H7 (cell line): ENCODE measurements around the gene RFC2. TPM values are rescaled to one million over a fixed set of nuclear protein-coding genes. Genes with fewer than 3 reads are reported as not detected.
"Not testable (repeated sequence)": the region's sequence is repeated elsewhere in the genome, so short reads cannot be mapped to it uniquely, and the experiment has no call there.

Experiments used
- DNase-seq: peaks from one replicate; pipeline ENCODE4 v3.0.0; 2012
- H3K27me3 ChIP-seq: 2 replicates; pipeline ENCODE4 v1.6.0; 2011; ENCODE audit warnings: mild to moderate bottlenecking, low read length; ENCODE audit not compliant: control insufficient read depth, insufficient read depth
- H3K36me3 ChIP-seq: replicated peaks from 2 replicates; pipeline ENCODE4 v1.5.1; 2011; ENCODE audit warnings: low read length; ENCODE audit not compliant: control insufficient read depth, insufficient read depth
- H3K4me3 ChIP-seq: 2 replicates; pipeline ENCODE4 v1.5.1; 2011; ENCODE audit warnings: low read depth, mild to moderate bottlenecking, control low read depth, low read length, moderate library complexity; ENCODE audit not compliant: insufficient read depth
- total RNA-seq: library from RNA; depleted of rRNA; stranded (reverse); fragments of >200 nt; shearing (Covaris generic); gene quantifications from 2 replicates; pipeline ENCODE4 v1.2.3, GENCODE V29; 2014

Gene RFC2
- total RNA-seq, 1 experiment from 2014 or later: 126 TPM

DNA sequence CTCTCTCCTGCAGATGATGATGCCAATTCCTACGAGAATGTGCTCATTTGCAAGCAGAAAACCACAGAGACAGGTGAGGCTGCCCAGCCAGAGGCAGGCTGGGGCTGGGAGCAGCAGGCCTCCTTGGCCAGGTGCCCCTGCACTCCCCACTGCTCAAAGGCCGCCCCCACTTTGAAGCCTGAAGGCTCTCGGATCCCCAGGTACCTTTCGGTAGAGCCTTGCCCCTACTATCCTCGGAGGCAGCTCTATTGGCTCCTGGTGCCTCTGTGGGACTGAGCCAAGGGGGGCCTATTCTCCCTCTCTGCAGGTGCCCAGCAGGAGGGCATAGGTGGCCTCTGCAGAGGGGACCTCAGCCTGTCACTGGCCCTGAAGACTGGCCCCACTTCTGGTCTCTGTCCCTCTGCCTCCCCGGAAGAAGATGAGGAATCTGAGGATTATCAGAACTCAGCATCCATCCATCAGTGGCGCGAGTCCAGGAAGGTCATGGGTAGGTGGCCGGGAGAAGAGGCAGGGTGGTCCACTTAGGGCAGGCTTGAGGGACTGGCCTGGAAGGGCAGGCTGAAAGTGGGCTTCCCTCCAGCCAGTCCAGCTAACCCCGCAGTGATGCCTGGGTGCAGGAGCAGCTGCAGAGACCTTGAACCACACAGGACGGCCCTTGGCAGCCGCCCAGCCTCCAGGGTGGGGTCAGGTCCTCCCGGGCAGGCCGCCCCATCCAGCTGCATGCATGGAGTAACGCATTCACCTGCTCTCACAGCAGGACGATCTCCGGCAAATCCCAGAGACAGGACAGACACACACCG lies 30.3 kb downstream of the RFC2 start:
- Histone ChIP-seq H3K4me3 (no peak overlapping the region), H3K27me3 (no peaks in the 10 kb centered on the region), H3K36me3 (peaks cover 3% of the 10 kb centered on the region)

DNA sequence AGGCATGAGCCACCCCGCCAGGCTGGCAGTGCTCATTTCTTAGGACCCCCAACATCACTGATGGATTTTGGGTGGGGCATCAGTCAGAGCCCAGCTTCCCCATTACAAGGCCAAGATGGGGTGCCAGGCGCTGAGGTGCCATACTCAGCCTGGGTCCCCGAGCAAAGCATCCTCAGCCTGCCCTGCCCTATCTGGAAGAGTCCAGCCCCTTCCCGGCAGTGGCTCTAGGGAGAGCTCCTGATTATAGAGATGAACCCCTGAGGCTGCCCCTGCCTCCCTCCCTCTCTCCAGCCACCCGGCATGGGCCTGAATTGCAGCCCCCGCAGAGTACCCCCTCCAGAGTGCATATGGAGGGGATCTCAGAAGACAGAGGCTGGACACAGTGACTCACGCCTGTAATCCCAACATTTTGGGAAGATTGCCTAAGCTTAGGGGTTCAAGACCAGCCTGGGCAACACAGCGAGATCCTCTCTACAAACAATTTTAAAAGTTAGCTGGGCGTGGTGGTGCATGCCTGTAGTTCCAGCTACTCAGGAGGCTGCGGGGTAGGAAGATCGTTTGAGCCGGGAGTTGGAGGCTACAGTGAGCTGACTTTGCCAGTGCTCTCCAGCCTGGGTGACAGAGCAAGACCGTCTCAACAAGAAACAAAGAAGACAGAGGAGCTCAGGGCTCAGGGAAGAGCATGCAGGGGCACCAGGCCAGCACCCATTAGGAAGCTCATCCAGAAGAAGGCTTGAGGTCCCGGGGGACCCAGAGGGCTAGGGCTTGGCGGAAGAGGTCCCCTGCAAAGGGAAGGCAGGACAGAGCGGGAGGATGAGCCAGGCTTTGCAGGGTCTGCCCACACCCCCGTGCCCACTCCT lies 31.1 kb downstream of the RFC2 start:
- Histone ChIP-seq H3K27me3 (no peaks in the 10 kb centered on the region), H3K36me3 (peaks cover 3% of the 10 kb centered on the region), H3K4me3 (no peak overlapping the region)
- DNase-seq: peak; percentile 22

More for the DNA sequence above, 30.3 kb downstream of the RFC2 start:
- DNase-seq: peak; percentile 47

DNA sequence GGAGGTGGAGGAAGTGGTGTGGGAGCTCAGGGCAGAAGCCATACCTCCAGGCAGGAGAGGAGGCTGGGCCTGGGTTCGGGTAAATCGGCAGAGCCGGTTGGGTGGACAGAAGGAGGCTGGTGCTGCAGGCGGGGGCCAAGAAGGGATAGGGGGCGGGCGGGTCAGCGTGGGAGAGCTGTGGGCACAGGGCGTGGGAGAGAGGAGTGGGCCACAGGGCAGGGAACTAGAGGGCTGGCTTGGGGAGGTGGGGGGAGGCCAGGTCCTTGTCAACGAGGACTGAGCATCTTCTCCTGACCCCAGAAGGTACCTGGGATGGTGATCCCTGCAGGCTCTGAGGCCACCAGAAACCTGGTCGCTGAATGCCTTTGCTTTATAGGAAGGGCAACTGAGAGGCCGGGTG lies 32.5 kb downstream of the RFC2 start:
- DNase-seq: peak; percentile 36
- Histone ChIP-seq H3K4me3 (no peak overlapping the region), H3K27me3 (no peaks in the 10 kb centered on the region), H3K36me3 (peaks cover 3% of the 10 kb centered on the region; the same call in 1 of the 2 replicates)

DNA sequence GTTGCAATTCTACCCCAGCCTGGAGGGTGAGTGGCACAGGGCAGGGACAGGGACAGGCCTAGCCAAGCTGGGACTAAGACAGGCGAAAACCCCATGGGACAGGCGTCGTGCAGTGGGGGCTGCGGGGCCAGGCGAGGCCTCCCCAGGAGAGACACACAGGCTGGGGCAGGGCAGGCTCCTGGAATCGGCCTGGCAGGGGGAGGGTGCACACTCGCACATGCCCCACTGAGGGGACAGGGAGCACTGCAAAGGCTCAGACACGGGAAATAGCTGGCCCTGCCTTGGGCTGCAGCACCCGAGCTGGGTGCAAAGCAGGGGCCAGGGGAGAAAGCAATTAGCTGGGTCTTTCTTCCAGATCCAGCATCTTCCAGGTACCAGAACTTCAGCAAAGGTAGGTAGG lies 34.0 kb downstream of the RFC2 start:
- Histone ChIP-seq H3K36me3 (no peaks in the 10 kb centered on the region; the same call in 1 of the 2 replicates), H3K4me3 (no peak overlapping the region), H3K27me3 (no peaks in the 10 kb centered on the region)
- peak; percentile 59 for DNase-seq

DNA sequence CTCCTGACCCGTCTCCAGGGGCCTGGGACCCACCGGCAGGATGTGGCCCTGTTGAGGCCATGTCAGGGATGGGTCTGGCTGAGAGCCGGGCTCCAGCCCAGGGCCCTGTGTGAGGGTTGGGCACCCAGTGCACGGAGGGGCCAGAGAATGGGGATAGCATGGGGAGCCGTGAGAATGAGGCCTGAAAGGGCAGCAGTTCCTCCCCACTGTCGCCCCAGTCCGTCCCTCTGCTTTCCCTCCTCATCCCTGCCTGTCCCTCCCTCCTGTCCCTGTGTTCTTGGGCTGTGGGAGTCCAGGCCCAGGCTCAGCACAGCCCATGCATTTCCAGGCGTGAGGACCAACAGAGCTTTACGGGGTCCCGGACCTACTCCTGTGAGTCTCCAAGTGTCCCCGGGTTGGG lies 34.8 kb downstream of the RFC2 start:
- peak; percentile 47 for DNase-seq
- Histone ChIP-seq H3K4me3 (no peak overlapping the region), H3K36me3 (no peaks in the 10 kb centered on the region), H3K27me3 (no peaks in the 10 kb centered on the region)

DNA sequence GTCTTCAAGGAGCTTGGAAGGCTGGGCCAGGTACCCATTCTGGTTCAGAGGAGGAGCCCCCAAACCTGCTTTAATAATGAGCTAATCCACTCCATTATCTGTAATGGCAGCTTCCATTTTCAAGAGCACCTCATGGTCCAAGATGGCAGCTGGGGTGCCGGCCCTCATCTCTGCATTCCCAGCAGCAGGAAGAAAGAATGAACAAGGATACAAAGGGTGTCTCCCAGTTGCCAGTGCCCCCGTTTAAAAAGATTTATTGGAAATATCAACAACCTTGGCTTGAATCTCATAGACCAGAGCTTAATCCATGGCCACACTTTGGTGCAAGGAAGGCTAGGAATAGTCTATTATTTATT lies 35.9 kb downstream of the RFC2 start:
- no peaks in the 10 kb centered on the region for H3K36me3 ChIP-seq
- H3K4me3 ChIP-seq: no peak overlapping the region
- H3K27me3 ChIP-seq: no peaks in the 10 kb centered on the region
- DNase-seq: no peak

DNA sequence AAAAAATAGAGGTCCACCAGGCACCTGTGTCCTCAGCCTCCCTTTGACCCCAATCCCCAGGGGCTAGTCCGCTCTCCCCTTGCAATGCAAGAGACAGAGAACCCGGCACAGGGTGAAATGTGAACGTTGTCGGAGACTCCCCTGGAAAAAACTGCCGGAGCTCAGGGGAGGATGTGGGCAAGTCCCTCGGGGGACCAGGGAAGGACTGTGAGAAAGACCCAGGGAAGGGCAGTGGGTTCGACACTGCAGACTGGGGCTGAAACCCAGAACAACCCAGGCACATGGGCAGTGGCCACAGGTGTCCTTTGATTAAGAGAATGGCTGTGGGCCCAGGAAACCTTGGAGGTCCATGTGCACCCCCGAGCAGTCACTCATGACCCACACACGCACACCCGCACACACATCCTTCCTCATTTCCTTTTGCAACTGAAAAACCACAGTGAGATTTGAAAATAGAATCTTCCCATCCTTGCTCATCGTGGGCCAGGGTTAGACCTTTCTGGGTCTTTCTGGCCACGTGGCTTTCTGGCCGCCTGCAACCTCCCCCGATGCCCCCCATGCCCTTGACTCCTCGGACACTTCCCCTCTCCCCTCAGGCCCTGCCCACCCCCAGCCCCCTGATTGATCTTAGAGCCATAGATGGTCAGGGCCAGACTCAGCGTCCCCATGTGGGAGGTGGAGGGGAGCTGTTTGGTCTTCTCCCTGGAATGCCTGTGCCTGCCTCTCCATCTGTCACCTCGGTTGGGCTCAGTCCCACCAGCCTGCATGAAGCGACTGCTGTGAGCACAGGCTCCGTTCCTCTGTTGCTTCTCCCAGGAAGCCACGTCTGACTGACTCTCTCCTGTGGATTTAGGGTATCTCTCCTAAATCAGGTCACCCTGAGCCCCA lies 36.5 kb downstream of the RFC2 start:
- no peak overlapping the region for H3K4me3 ChIP-seq
- no peaks in the 10 kb centered on the region for H3K27me3 ChIP-seq
- H3K36me3 ChIP-seq: no peaks in the 10 kb centered on the region
- DNase-seq: no peak

DNA sequence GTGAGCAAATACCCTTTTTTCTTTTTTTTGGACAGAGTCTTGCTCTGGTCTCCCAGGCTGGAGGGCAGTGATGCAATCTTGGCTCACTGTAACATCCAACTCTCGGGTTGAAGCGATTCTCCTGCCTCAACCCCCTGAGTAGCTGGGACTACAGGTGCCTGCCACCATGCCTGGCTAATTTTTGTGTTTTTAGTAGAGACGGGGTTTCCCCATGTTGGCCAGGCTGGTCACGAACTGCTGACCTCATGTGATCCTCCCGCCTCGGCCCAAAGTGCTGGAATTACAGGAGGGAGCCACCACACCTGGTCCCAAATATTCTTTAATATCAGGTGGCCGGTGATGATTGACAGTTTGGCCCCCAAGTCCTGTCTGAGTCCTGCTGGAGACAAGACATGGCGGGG lies 37.8 kb downstream of the RFC2 start:
- no peaks in the 10 kb centered on the region for H3K27me3 ChIP-seq
- no peak overlapping the region for H3K4me3 ChIP-seq
- DNase-seq: no peak
- no peaks in the 10 kb centered on the region for H3K36me3 ChIP-seq

DNA sequence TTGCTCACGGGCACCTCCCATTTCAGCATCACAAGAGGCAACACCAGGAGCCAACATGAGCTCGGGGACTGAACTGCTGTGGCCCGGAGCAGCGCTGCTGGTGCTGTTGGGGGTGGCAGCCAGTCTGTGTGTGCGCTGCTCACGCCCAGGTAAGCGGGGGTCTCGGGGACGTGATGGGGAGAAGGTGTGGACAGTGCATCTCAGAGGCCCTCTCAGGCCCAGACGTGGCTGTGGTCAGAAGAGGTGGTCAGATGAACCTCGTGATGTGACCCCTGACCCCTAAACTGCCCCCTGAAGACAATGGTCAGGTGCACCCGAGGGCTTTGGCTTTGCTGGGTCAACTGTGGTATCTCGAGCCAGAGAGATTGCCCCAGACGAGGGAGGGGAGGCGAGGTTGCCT lies 38.3 kb downstream of the RFC2 start:
- DNase-seq: peak; percentile 41
- Histone ChIP-seq H3K4me3 (no peak overlapping the region), H3K27me3 (no peaks in the 10 kb centered on the region), H3K36me3 (no peaks in the 10 kb centered on the region)

DNA sequence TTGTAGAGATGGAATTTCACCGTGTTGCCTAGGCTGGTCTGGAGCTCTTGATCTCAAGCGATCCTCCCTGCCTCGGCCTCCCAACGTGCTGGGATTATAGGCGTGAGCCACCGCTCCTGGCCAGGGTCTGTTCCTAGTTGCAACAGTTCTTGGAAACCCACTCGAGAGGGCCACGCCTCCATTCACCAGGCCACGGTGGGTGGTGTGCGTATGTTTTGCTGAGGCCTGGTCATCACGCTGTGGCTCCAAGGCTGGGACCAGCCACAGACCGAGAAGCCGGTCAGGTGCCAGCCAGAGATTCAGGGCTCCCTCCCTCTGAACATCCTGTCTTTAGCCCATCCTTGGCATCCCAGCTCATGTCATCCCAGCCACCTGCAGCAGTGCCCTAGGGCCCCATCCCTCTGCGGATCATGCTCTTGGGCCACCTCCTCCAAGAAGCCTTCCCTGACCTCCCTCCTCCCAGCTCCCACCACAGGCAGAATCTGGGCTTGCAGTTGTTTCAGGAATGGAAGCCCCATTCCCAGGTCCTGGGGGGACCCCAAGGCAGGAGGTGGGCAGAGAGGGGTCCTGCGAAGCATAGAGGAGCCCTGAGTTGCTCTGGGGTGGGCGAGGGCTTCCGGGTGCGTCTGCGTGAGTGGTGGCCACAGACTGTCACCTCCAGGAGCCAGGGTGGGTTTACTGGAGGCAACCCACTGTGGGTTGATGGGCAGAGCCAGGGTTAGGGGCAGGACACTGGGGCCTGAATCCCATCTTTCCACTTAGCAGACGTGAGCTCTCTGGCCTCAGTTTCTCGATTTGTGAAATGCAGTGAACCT lies 39.2 kb downstream of the RFC2 start:
- Histone ChIP-seq H3K36me3 (no peaks in the 10 kb centered on the region), H3K27me3 (no peaks in the 10 kb centered on the region)
- peak; percentile 49 for DNase-seq

DNA sequence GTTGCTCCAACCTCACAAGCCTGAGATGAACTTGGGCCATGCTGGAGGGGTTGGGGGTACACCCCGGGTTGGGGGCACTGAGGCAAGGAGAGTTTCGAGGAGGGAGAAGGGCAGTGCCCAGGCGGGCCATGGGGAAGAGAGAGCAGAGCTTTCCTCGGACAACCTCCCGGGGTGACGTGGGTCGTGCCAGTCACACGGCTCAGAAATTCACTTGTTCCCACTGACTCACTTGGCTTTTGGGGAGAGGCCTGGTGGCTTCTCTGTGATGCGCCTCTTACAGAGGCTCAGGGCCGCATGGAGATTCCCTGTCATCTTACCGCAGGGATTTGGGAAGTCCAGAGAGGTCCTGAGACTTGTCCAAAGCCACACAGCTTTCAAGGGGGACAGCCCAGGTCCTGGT lies 41.5 kb downstream of the RFC2 start:
- Histone ChIP-seq H3K4me3 (no peak overlapping the region), H3K36me3 (no peaks in the 10 kb centered on the region), H3K27me3 (no peaks in the 10 kb centered on the region)
- DNase-seq: no peak

More for the DNA sequence above, 39.2 kb downstream of the RFC2 start:
- no peak overlapping the region for H3K4me3 ChIP-seq

DNA sequence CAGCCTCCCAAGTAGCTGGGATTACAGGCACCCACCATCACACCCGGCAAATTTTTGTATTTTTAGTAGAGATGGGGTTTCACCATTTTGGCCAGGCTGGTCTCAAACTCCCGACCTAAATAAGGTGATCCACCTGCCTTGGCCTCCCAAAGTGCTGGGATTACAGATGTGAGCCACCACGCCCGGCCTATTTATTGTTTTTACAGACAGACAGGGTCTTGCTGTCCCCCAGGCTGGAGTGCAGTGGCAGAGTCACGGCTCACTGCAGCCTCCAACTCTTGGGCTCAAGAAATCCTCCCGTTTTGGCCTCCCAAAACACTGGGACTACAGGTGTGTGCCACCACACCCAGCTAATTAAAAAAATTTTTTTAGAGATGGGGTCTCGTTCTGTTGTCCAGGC lies 46.0 kb downstream of the RFC2 start:
- H3K27me3 ChIP-seq, H3K4me3 ChIP-seq, H3K36me3 ChIP-seq, DNase-seq: not testable (repeated sequence)

DNA sequence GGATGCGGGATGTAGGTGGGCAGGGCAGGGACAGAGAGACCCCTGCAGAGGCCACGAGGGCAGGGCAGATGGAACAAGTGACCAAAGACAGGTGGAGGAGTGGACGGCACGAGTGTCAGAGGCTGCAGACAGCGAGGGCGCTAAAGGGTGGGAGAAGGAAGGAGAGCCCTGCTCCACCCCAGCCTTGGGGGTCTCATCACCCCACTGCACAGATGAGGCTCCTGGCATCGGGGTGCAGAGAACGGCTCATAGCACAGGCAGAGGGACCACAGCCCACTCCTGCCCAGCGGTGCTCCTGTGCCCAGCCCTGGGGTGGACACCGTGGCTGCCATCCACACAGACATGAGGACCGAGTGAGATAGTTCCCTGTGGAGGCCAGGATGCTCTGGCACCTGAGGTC lies 46.6 kb downstream of the RFC2 start:
- DNase-seq: peak; percentile 17
- Histone ChIP-seq H3K4me3 (no peak overlapping the region), H3K36me3 (no peaks in the 10 kb centered on the region), H3K27me3 (no peaks in the 10 kb centered on the region)
